ENCODE measurements around the gene GOLGA2.
"Not testable (repeated sequence)": the region's sequence is repeated elsewhere in the genome, so short reads cannot be mapped to it uniquely, and the experiment has no call there.

The GOLGA2 gene

DNA sequence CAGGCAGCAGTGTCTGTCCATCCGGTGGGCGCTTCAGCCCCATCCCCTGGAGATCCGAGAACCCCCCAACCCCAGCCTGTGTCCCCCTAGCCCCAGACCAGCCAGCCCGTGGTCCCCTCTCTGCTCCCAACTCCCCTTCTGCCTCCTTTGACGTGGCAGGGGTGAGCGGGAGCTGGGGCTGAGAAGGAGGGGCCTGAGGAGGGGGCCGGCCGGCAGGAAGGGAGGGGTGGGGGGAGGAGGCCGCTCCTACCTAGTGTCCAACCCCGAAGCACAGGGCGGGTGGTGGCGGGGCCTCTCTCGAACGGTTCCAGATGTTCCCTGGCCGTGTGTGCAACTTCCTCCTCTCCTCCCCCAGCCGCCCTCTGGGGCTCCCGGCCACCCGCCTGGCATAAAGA is 31.0 kb downstream of the GOLGA2 start:
- in situ Hi-C loops (cut with HindIII; ENCODE audit: low sequenced_read_pairs): no loop called here

DNA sequence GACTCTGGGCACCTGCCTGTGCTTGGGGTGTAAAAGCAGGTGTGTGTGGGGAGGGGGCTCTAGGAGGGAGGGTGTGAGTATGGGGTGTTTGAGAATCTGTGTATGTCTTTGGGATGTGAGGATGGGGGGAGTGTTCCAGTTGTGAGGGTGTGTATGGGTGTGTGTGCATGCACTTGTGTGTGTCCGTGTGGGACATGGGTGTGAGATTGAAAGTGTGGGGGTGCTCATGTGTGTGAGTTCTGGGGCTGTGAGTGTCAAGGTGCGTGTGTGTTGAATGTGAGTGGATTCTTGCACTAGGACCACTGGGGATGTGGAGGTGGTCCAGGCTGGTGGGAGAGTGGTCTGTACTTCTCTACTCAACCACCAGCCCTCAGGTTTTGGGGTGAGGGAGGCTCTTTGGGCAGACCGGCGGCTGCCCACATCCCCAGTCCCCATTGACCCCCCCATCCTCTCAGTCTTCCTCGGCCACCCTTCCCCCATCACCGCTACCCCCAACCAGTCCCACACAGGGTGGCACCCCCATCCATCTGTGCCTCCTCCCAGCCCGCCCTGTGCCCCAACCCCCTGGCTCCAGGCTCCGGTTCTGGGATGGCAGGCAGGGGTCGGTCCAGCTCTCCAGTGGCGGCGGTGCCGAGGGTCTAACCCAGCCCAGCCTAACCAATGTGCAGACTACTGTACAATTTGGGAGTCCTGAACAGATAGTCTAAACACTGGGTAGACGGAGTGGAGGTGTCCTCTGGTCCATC is 31.5 kb downstream of the GOLGA2 start:
- in situ Hi-C loops (cut with HindIII; ENCODE audit: low sequenced_read_pairs): no loop called here

DNA sequence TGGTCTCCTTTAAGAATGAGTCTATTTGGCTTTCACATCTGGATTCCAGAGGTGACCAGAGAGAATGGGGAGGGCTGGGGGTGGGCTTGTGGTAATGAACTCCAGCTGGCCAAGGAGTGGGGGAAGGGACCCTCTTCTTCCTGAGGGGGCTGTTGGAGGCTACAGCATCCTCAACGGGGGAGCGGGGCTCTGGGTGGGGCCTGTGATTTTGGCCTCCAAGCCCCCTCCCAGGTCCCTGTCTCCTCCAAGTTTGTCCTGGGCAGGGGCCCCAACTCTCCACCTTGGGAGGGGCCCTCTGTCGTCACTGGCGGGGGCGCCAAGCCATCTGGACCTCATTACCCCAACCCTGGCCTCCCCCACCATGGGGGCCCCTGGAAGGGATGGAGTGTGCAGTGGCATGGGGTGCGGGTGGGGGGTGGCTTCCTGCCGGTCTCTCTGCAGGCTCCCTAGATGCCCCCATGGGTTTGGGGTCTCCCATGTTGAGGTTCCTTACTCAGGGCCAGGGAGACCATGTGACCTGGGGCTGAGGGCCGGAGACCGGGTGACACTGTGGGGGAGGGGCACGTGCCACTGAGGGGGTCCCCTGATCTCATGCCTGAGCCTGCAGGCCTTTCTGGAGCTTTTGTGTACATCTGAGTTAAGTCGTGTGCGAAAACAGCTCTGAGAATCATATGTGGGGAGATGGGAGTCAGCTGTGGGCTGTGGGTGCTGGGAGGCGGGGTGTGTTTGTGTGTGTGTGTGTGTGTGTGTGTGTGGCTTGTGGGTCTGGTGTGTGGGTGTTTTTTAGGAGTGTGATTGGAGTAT is 32.4 kb downstream of the GOLGA2 start:
- in situ Hi-C loops (cut with HindIII; ENCODE audit: low sequenced_read_pairs): no loop called here

DNA sequence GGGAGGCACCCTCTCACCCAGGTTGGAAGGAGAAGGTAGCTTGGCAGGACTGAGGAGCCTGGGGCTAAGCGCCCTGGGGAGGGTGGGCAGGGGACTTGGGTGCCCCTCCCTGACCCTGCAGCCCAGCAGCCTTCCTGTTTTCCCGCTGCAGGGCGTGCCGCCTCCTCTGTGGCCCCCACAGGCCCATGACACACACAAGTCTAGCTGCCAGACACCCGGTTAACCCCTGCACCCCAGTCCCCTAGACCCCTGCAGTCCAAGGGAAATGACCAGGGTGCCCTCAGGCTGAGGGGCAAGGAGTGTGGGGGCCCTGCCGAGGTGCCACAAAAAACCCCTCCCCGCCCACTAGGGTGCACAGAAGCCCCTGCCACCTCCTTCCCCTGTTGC is 33.0 kb downstream of the GOLGA2 start:
- in situ Hi-C loops (cut with HindIII; ENCODE audit: low sequenced_read_pairs): no loop called here

DNA sequence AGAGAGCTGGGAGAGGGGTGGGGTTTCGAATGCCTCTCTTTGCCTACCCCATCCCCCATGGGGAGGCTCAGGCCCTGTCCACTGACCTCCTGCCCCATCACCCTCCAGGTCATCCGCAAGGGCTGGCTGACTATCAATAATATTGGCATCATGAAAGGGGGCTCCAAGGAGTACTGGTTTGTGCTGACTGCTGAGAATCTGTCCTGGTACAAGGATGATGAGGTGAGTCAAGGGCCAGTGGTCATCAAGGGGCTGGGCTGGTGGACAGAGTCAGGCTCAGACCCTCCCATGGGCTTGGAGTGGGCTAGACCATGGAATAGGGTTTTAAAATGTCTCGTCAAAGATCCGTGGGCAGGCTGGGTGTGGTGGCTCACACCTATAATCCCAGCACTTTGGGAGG is 33.7 kb downstream of the GOLGA2 start:
- in situ Hi-C loops (cut with HindIII; ENCODE audit: low sequenced_read_pairs): no loop called here

DNA sequence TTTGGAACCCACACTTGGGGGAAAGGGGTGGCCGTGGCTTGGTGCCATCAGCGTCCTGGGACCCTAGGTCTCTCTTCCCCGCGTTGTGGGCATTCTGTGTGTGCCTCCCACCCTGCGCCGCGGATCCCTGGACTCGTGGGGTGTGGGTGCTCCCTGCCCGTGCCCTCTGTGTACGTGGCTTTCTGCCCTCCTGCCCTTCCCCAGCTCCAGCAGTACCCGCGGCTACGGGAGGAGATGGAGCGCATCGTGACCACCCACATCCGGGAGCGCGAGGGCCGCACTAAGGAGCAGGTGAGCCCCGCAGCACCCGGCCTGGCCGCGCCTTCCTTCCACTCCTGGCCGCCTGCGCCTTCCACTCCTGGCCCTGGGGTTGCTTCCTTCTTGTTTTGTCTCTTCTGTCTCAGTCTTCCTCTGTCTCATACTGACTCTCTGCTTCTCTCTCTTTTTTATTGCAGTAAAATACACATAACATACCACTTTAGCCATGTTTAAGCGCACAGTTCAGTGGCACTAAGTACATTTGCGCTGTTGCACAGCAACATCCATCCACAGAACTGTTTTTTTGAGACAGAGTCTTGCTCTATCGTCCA is 41.9 kb downstream of the GOLGA2 start:
- in situ Hi-C loops (cut with HindIII; ENCODE audit: low sequenced_read_pairs): no loop called here

DNA sequence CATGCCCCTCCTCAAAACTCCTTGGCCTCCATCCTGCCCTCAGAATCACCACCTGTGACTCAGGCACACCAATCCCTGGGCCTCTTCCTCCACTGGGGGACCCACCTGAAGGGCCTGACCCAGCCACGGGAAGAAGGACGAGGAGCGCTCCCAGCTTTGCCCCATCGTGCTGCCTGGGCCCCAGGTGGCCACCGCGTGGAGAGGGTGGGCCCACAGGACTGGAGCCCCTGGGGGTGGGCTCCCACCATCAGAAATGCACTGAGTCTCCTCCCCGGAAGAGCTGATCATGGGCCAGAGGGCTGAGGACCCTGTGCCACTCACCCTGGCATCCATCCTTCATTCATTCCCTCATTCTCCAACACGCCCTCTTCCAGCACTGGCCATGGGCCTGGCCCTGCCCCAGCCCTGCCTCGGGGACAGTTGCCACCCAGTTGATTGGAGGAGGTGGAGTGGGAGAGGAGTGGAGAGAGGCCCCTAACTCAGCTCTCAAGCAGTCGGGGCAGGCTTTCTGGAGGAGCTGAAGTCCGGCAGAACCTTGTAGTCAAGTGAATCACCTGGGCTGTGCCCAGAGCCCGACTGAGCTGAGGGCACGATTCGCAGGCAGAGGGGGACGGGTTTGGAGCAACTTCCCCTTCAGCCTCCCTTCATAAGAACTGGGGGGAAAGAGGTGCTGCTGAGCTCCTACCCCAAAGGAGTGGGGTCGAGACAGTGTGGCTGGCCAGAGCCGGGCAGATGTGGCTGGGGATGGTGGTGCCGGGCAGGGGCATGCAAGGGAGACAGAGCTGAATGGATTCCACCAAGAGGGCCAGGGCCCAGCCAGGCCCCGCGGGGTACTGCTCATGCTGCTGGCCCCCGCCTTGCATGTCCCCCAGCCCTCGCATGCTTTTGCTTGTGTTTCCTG is 43.0 kb downstream of the GOLGA2 start:
- in situ Hi-C loops (cut with HindIII; ENCODE audit: low sequenced_read_pairs): no loop called here

DNA sequence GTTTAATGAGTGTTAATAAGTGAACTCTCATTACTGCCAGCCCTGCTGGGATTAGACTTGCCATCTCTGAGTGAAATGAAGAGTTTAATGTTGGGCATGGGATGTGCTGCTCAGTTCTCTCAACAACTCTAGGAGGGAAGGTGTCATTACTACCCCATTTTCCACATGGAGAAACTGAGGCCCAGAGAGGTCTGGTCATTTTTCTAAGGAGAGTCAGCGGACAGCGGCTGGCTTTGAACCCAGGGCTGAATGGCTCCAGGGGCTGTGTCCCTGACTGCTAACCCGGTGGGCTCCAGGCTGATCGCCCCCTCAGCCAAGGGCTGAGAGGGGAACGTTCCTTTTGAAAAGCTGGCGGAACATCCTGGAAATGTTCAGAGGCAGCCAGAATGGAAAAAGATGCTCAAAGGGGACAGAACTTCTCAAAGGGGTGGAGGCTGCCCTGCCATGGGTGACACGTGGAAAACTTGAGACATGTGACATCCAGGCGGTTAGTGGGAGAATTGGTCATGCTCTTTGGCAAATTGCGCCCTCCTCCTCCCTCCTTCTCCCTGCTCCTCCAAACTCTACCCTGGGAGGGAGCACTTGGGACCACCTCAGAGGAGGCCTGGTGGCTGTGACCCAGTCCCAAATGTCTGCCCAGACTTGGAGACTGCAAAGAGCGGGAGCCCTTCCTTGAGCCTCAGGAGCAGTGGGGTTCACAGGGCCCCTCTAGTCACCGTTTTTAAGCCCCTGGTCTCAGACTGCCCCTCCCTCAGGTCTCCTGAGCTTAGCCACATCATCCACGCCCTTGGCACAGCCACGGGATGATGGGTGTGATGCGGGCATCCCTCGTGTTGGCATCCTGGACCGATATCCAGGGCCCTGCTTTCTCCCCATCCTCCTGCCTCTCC is 43.9 kb downstream of the GOLGA2 start:
- in situ Hi-C loops (cut with HindIII; ENCODE audit: low sequenced_read_pairs): no loop called here

DNA sequence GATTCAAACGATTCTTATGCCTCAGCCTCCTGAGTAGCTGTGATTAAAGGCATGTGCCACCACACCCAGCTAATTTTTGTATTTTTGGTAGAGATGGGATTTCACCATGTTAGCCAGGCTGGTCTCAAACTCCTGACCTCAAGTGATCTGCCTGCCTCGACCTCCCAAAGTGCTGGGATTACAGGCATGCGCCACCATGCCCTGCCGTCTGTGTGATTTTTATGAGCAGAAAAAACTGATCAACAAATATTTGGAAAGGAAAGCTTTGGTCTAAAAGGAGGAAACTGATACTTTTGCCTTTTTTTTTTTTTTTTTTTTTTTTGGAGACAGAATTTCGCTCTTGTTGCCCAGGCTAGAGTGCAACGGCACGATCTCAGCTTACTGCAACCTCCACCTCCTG is 44.9 kb downstream of the GOLGA2 start:
- in situ Hi-C loops (cut with HindIII; ENCODE audit: low sequenced_read_pairs): not testable (repeated sequence)

DNA sequence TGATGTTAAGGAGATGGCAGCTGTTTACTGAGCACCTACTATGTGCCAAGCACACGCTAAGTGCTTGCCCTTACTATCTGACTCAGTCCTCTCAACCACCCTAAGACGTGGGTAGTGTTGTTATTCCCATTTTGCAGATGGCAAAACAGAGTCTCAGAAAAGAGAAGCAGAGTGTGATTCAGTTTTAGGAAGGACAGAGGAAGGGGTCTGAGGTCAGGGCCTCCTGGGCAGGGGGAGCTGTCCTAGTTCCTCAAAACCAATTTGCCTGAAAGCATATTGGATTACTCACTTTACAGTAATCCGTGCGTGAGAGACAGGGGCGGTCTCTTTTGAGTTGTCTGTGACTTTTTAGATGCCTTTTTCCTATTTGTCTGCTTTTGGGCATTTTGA is 49.4 kb downstream of the GOLGA2 start:
- in situ Hi-C loops (cut with HindIII; ENCODE audit: low sequenced_read_pairs): loop anchor here (10.0 kb wide), 1 partner anchor 152 kb away; no protein-coding TSS in a partner anchor

DNA sequence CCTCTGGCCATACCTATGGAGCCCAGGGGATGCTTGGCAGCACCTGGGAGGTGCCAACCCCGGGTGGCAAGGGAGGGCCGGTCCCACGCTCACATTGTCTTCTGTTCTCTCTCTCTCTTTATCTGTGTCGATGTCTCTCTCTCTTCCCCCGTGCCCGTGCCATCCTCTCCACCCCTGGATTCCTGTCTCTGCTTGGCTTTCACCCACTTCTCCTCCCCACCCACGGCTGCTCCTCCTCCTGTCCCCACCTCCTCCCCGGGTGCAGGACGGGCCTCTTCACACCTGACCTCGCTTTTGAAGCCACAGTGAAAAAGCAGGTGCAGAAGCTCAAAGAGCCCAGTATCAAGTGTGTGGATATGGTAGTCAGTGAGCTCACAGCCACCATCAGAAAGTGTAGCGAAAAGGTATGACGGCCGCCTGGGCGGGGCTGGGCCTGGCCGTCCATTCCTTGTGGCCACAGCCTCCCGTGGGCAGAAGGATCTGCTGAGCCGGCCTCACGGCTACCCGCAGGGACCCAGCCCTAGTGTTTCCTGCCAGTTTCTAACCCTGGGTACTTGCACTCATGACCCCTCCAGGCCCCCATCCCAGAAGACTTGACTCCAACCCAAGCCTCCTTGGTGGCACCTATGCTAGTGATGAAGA is 49.9 kb downstream of the GOLGA2 start:
- in situ Hi-C loops (cut with HindIII; ENCODE audit: low sequenced_read_pairs): loop anchor here (10.0 kb wide), 1 partner anchor 151 kb away; no protein-coding TSS in a partner anchor

DNA sequence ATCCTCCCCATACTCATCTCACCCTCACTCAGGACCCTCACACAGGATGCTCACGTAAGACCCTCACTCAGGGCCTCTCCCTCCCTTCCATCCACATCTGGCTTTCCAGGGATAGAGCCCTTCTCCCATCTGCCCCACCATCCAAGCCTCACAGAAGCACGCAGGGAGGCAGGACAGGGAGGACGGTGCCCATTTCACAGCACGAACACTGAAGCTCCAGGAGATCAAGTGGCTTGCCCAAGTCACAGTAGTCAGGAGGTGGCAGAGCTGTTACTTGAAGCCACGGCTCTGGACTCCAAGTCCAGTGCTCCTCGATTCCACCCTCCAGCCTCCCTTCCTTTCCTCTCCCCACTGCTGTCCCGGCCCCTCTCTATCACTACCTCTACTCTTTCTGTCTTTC is 50.9 kb downstream of the GOLGA2 start:
- in situ Hi-C loops (cut with HindIII; ENCODE audit: low sequenced_read_pairs): loop anchor here (5.0 to 10.0 kb wide), 3 partner anchors 38 to 150 kb away; no protein-coding TSS in a partner anchor

DNA sequence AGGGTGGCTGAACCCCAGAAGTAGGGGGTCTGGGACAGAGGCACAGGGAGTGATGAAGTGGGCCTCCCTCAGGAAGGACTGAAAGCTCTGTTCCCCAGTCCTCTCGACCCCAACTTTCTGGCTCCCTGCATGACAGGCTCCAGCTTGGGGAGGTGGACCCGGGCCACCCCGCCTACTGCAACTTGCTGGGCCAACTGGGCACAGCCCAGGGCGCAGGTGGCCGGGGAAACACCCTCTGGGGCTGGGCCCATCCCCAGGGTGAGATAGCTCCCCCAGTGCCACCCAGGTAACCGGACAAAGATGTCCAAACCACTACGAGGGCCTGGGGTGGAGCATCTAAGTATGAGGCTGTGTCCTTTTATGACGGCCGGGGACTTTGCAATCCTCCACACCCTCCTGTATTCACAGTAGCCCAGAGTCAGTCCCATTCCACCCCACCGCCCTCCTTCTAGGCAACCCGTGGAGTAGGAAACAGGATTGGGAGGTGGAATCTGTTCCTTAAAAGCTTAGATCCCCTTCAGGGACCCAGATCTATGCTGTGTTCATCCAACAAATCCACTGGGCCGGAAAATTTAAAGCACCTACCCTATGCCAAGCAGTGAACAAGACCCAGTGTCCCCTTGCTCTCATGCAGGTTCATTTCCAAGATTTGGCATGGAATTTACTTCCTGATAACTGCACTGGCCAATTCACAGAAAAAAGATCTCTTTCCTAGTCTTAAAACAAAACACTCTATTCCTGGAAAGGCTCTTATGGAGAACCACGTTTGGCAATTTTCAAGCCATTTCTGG is 52.7 kb downstream of the GOLGA2 start:
- in situ Hi-C loops (cut with HindIII; ENCODE audit: low sequenced_read_pairs): loop anchor here (5.0 to 10.0 kb wide), 3 partner anchors 36 to 148 kb away; no protein-coding TSS in a partner anchor

DNA sequence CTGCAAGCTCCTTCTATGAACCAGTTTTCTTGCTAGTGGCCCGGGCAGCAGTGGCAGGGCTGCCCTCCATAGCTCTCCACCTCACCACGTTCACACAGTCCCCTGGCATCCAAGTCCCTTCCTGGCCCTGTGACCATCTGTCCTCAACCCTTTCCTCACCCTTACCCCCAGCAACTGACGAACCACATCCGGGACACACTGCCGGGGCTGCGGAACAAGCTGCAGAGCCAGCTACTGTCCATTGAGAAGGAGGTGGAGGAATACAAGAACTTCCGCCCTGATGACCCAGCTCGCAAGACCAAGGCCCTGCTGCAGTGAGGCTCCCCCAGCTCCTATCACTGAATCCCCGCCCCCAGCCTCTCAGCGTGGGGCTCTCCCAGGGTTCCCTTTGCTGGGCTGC is 53.8 kb downstream of the GOLGA2 start:
- in situ Hi-C loops (cut with HindIII; ENCODE audit: low sequenced_read_pairs): loop anchor here (5.0 to 10.0 kb wide), 3 partner anchors 35 to 147 kb away; no protein-coding TSS in a partner anchor

DNA sequence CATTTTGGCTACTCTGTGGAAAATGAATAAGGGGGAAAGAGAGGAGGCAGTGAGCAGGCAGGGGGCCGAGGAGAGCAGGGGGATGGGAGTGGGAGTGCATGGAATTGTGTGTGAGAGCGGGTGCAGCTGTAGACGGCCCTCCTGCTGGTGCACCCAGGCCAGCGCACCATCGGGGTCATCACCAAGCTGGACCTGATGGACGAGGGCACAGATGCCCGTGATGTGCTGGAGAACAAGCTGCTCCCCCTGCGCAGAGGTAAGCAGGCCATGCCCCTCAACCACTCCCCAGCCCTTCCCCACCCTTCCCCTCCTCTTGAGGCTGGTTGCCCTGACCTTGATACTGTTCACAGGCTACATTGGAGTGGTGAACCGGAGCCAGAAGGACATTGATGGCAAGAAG is 56.0 kb downstream of the GOLGA2 start:
- in situ Hi-C loops (cut with HindIII; ENCODE audit: low sequenced_read_pairs): loop anchor here (5.0 to 10.0 kb wide), 3 partner anchors 33 to 145 kb away; no protein-coding TSS in a partner anchor

DNA sequence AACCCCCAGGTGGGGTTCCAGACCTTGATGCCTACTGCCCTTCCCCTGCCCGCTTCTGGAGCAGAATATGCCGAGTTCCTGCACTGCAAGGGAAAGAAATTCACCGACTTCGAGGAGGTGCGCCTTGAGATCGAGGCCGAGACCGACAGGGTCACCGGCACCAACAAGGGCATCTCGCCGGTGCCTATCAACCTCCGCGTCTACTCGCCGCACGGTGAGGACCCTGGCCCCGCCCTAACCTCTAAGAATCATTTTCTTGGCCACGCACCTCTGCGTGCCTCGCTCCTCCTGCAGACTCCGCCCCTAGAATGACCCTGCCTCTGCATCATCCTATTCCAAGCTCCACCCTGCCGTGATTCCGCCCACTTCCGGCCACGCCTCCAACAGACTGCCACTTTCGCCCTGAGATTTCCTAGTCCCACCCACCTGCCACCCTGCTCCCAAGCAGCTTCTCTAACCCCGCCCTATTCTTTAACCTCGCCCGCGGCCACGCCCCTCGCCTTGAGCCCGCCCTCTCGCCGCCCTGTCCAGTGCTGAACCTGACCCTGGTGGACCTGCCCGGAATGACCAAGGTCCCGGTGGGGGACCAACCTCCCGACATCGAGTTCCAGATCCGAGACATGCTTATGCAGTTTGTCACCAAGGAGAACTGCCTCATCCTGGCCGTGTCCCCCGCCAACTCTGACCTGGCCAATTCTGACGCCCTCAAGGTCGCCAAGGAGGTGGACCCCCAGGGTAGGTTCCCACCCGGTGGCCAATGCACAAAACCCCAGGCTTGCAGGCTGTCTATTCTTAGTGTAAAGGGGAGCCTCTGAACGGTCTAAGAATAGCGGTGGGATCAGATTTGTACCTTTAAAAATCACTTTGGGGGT is 57.1 kb downstream of the GOLGA2 start:
- in situ Hi-C loops (cut with HindIII; ENCODE audit: low sequenced_read_pairs): no loop called here

DNA sequence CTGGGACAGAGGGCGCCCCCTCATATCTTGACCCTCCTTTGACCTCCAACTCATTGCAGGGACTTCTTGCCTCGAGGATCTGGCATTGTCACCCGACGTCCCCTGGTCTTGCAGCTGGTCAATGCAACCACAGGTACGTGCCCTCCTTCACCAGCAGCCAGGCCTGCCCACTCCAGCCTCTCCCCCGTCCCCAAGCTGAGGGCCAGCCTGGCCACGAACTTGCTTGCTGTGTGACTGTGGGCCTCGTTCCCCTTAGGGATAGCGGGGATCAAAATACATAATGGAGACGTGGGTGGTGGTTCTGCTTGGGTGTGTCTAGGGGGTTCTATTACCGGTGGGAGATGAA is 57.7 kb downstream of the GOLGA2 start:
- in situ Hi-C loops (cut with HindIII; ENCODE audit: low sequenced_read_pairs): no loop called here
